K562 (cell line): Measurements from ENCODE around the gene MPZL1.

ENCODE experiments used
- FOXM1 ChIP-seq, 2 experiments: fragments of 450-650 bp in 1 of 2; sonication (generic) in 1 of 2; formaldehyde crosslinking in 1 of 2; IDR thresholded peaks; 2 replicates each; pipeline versions ENCODE4 v1.6.1 to v1.9.0; 2017 to 2022; ENCODE audit warnings: low read depth in 2 of 2, mild to moderate bottlenecking in 2 of 2, missing genetic modification reagents in 1 of 2, moderate library complexity in 1 of 2
- RAD51 ChIP-seq: fragments of 450-650 bp; IDR thresholded peaks from 2 replicates; pipeline ENCODE4 v1.7.1; 2016; ENCODE audit warnings: low read depth, mild to moderate bottlenecking, borderline replicate concordance
- TCF3 ChIP-seq: sonication (generic); formaldehyde crosslinking; IDR thresholded peaks from 2 replicates; pipeline ENCODE4 v1.4.0; 2020; ENCODE audit warnings: mild to moderate bottlenecking, missing genetic modification reagents
- ZNF23 ChIP-seq: fragments of 250-450 bp; sonication (Bioruptor Pico); IDR thresholded peaks from 2 replicates; pipeline ENCODE4 v1.4.0; 2020; ENCODE audit warnings: mild to moderate bottlenecking

GRCh38 chr1:167676916-167677848 is 44.6 kb upstream of the MPZL1 start:
- TF ChIP-seq ZNF23 (CRISPR knock-in tag) = no peak
- no peak for TF ChIP-seq RAD51
- TF ChIP-seq FOXM1 (IDR thresholded peaks at IDR 0.05; ENCODE audit: low read depth) = no peak
- no peak for TF ChIP-seq FOXM1 (CRISPR knock-in tag; IDR thresholded peaks at IDR 0.05; ENCODE audit: low read depth)
- no peak for TF ChIP-seq TCF3 (CRISPR knock-in tag)
